GM12875 (cell line): ENCODE results near the gene RHBDD3.

Experiments
- H3K4me3 ChIP-seq: one replicate; pipeline ENCODE4 v1.5.1; 2011; ENCODE audit warnings: low read depth, low read length, control low read depth
- CTCF ChIP-seq: IDR thresholded peaks from 2 replicates; pipeline ENCODE4 v1.5.1; 2011; ENCODE audit warnings: low read depth, mild to moderate bottlenecking, control low read depth, inconsistent platforms, low read length, moderate library complexity, borderline replicate concordance; ENCODE audit not compliant: insufficient read depth

The RHBDD3 gene

DNA sequence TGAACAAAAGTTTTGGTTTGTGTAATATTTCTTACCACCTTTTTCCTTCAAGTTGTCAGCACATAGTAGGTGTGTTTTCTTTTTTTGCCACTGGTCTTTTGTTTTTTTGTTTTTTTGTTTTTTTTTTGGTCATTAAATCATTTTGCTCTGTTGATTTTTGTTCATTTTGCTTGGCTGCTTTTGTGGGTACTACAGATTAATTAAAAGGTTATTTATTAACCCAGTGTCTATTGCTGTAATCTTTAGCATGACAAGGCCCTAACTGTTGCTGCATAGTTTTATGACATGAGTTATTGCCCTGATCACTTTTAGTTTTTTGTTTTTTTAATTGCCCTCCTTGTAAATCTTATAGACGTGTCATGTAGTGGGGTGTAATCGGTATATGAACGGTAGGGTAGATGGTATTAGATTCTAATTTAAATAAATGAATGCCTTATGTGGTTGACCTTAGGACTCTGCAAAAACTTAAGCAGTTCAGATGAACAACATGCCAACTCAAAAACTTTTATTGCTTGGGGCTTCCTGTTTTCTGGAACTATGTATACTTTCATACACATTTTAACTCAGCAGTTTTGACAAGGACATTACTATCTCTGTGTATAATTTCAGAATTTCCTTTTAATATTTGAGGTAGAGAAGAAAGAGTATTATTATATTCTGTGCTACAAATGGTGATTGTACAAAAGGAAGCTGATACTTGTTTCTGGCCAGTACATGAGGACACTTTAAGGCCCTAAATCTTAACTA is 8.2 kb upstream of the RHBDD3 start:
- TF ChIP-seq CTCF: no peak

GRCh38 chr22:29275167-29275566 is 7.4 kb upstream of the RHBDD3 start:
- no peak for TF ChIP-seq CTCF
- H3K4me3 ChIP-seq: no peak overlapping the region

More for the DNA sequence above, 8.2 kb upstream of the RHBDD3 start:
- H3K4me3 ChIP-seq: no peak overlapping the region

- no peak for TF ChIP-seq CTCF
These were observed 4.8 kb upstream of the RHBDD3 start for GRCh38 chr22:29272624-29273023.

GRCh38 chr22:29270475-29271271 is 2.9 kb upstream of the RHBDD3 start:
- TF ChIP-seq CTCF: no peak
- peak overlapping the region; percentile 17 for H3K4me3 ChIP-seq

More at GRCh38 chr22:29272624-29273023, 4.8 kb upstream of the RHBDD3 start:
- H3K4me3 ChIP-seq: no peak overlapping the region

GRCh38 chr22:29269731-29270474 is 2.1 kb upstream of the RHBDD3 start:
- no peak for TF ChIP-seq CTCF

GRCh38 chr22:29269230-29269604 is 1.4 kb upstream of the RHBDD3 start:
- TF ChIP-seq CTCF: no peak
- H3K4me3 ChIP-seq: peak overlapping the region; percentile 92

More at GRCh38 chr22:29269731-29270474, 2.1 kb upstream of the RHBDD3 start:
- peak overlapping the region; percentile 92 for H3K4me3 ChIP-seq
